RKO (cell line): ENCODE measurements around the gene ENGASE.

Experiments
- DNase-seq: peaks from one replicate; pipeline ENCODE4 v3.0.0-alpha.2; 2016; ENCODE audit warnings: low spot score

ENGASE gene

GRCh38 chr17:79093270-79093669, 18.6 kb downstream of the ENGASE start:
- DNase-seq, result no peak

- no peak for DNase-seq
These were observed 19.6 kb downstream of the ENGASE start for GRCh38 chr17:79094261-79094660.

GRCh38 chr17:79095345-79096055, 20.9 kb downstream of the ENGASE start:
- no peak for DNase-seq

- DNase-seq, result no peak
These were observed 21.9 kb downstream of the ENGASE start for GRCh38 chr17:79096477-79096876.

GRCh38 chr17:79097226-79098055, 22.8 kb downstream of the ENGASE start:
- DNase-seq, result no peak

GRCh38 chr17:79098282-79098867, 23.8 kb downstream of the ENGASE start:
- DNase-seq, result no peak

- no peak for DNase-seq
These were observed 25.8 kb downstream of the ENGASE start for GRCh38 chr17:79100405-79100804.

- no peak for DNase-seq
These were observed 26.6 kb downstream of the ENGASE start for GRCh38 chr17:79101111-79101673.

GRCh38 chr17:79102214-79102613, 27.6 kb downstream of the ENGASE start:
- DNase-seq, result no peak

GRCh38 chr17:79104898-79105600, 30.4 kb downstream of the ENGASE start:
- no peak for DNase-seq

GRCh38 chr17:79105937-79106336, 31.3 kb downstream of the ENGASE start:
- DNase-seq, result no peak

GRCh38 chr17:79106958-79107357, 32.3 kb downstream of the ENGASE start:
- DNase-seq, result no peak

- no peak for DNase-seq
These were observed 33.0 kb downstream of the ENGASE start for GRCh38 chr17:79107499-79108231.

- DNase-seq, result no peak
These were observed 33.7 kb downstream of the ENGASE start for GRCh38 chr17:79108232-79108850.

GRCh38 chr17:79108870-79109269, 34.2 kb downstream of the ENGASE start:
- DNase-seq, result no peak

GRCh38 chr17:79109584-79109983, 35.0 kb downstream of the ENGASE start:
- no peak for DNase-seq

- DNase-seq, result no peak
These were observed 36.5 kb downstream of the ENGASE start for GRCh38 chr17:79111097-79111496.

GRCh38 chr17:79112471-79112870, 37.8 kb downstream of the ENGASE start:
- no peak for DNase-seq

GRCh38 chr17:79113699-79114457, 39.3 kb downstream of the ENGASE start:
- DNase-seq, result no peak
